ENCODE data around the gene PAQR8. TPM values are rescaled to one million over a fixed set of nuclear protein-coding genes. Genes with fewer than 3 reads are reported as not detected.

The PAQR8 gene
- total RNA-seq, 1 experiment from 2014 or later, result 3.7 TPM

- no peak overlapping the region for H3K4me2 ChIP-seq
- no TSS peak for BruUV-seq (replicated peaks)
- H3K36me3 ChIP-seq (ENCODE audit: low read depth), result no peaks in the 10 kb centered on the region
- H3K27me3 ChIP-seq (ENCODE audit: insufficient read depth, low read depth), result no peaks in the 10 kb centered on the region
- H3K79me2 ChIP-seq (ENCODE audit: low read depth), result no peaks in the 10 kb centered on the region
- ChIA-PET CTCF (interaction anchor here (1.1 kb wide), 1 partner anchor 22 kb away, joined by 3 read pairs; no protein-coding TSS in a partner anchor), POLR2A (ENCODE audit: unreplicated experiment) (no interaction called here)
- no peaks in the 10 kb centered on the region for H4K20me1 ChIP-seq (ENCODE audit: insufficient read depth)
- intact Hi-C loops (cut with micrococcal nuclease; ENCODE audit: unreplicated experiment), result no loop called here
- H3K4me1 ChIP-seq (replicated peaks; ENCODE audit: insufficient read depth), result no peaks in the 10 kb centered on the region
- no peaks in the 10 kb centered on the region for H3F3A ChIP-seq (ENCODE audit: insufficient read depth, low read depth)
- no peak for DNase-seq
- no peaks in the 10 kb centered on the region for H3K9me3 ChIP-seq (ENCODE audit: insufficient read depth, low read depth)
- no peak for TF ChIP-seq CTCF (conservative IDR thresholded peaks at IDR 0.05)
- no peak for TF ChIP-seq EZH2 (IDR thresholded peaks at IDR 0.05; ENCODE audit: low read depth)
- no peak overlapping the region for H3K4me3 ChIP-seq
- no peaks in the 10 kb centered on the region for H3K9me2 ChIP-seq (ENCODE audit: insufficient read depth)
- H3K27ac ChIP-seq, result no peak overlapping the region
- no peak overlapping the region for H2AFZ ChIP-seq
Measured at GRCh38 chr6:52368002-52368401, 6.1 kb downstream of the PAQR8 start.

GRCh38 chr6:52369234-52369633 is 7.3 kb downstream of the PAQR8 start:
- ChIA-PET CTCF (no interaction called here), POLR2A (ENCODE audit: unreplicated experiment) (interaction anchor here (0.6 kb wide), 1 partner anchor 26 kb away, joined by 14 read pairs; no protein-coding TSS in a partner anchor)
- TF ChIP-seq EZH2 (IDR thresholded peaks at IDR 0.05; ENCODE audit: low read depth) (no peak), CTCF (conservative IDR thresholded peaks at IDR 0.05) (no peak)
- no peak overlapping the region for H2AFZ ChIP-seq
- H3K4me1 ChIP-seq (replicated peaks; ENCODE audit: insufficient read depth), result no peaks in the 10 kb centered on the region
- H3K4me3 ChIP-seq, result no peak overlapping the region
- no peaks in the 10 kb centered on the region for H3K9me2 ChIP-seq (ENCODE audit: insufficient read depth)
- no peaks in the 10 kb centered on the region for H3K79me2 ChIP-seq (ENCODE audit: low read depth)
- DNase-seq, result no peak
- no peaks in the 10 kb centered on the region for H3K36me3 ChIP-seq (ENCODE audit: low read depth)
- no peak overlapping the region for H3K27ac ChIP-seq
- no peaks in the 10 kb centered on the region for H4K20me1 ChIP-seq (ENCODE audit: insufficient read depth)
- no peaks in the 10 kb centered on the region for H3K9me3 ChIP-seq (ENCODE audit: insufficient read depth, low read depth)
- H3K27me3 ChIP-seq (ENCODE audit: insufficient read depth, low read depth), result no peaks in the 10 kb centered on the region
- intact Hi-C loops (cut with micrococcal nuclease; ENCODE audit: unreplicated experiment), result no loop called here
- no peak overlapping the region for H3K4me2 ChIP-seq
- no TSS peak for BruUV-seq (replicated peaks)
- no peaks in the 10 kb centered on the region for H3F3A ChIP-seq (ENCODE audit: insufficient read depth, low read depth)

- Histone ChIP-seq H3K9me3 (ENCODE audit: insufficient read depth, low read depth) (no peaks in the 10 kb centered on the region), H4K20me1 (ENCODE audit: insufficient read depth) (no peaks in the 10 kb centered on the region), H3K79me2 (ENCODE audit: low read depth) (no peaks in the 10 kb centered on the region), H3K4me2 (no peak overlapping the region), H3K4me1 (replicated peaks; ENCODE audit: insufficient read depth) (no peaks in the 10 kb centered on the region), H3K9me2 (ENCODE audit: insufficient read depth) (no peaks in the 10 kb centered on the region), H3K4me3 (no peak overlapping the region), H3F3A (ENCODE audit: insufficient read depth, low read depth) (no peaks in the 10 kb centered on the region), H3K27me3 (ENCODE audit: insufficient read depth, low read depth) (no peaks in the 10 kb centered on the region), H3K27ac (no peak overlapping the region), H3K36me3 (ENCODE audit: low read depth) (no peaks in the 10 kb centered on the region), H2AFZ (no peak overlapping the region)
- POLR2A ChIA-PET (ENCODE audit: unreplicated experiment), result interaction anchor here (0.6 kb wide), 1 partner anchor 15 kb away, joined by 4 read pairs; no protein-coding TSS in a partner anchor
- no peak for TF ChIP-seq EZH2 (IDR thresholded peaks at IDR 0.05; ENCODE audit: low read depth)
- no peak for TF ChIP-seq CTCF (conservative IDR thresholded peaks at IDR 0.05)
- intact Hi-C loops (cut with micrococcal nuclease; ENCODE audit: unreplicated experiment), result no loop called here
- DNase-seq, result no peak
- CTCF ChIA-PET, result no interaction called here
- BruUV-seq (replicated peaks), result no TSS peak
Measured at GRCh38 chr6:52371656-52372191, 9.8 kb downstream of the PAQR8 start.

All from PC-9 (cell line).